Gastrocnemius medialis (tissue), 4 donors: Measurements from ENCODE around the gene TSACC. TPM values are rescaled to one million over a fixed set of nuclear protein-coding genes. Genes with fewer than 3 reads are reported as not detected.

Experiments used
- ATAC-seq, 2 donors: fragments of 150-250 bp; one replicate each; pipeline ENCODE4 v1.9.1; 2016
- DNase-seq, 2 donors: peaks; one replicate each; pipeline ENCODE4 v3.0.0-alpha.2; 2019
- H3K27ac ChIP-seq, 4 donors: fragments of 200-600 bp; sonication (generic); 1 replicate in 1 of 4; 2 replicates in 3 of 4; pipeline ENCODE4 v1.5.1; 2016 to 2018; ENCODE audit warnings: mild to moderate bottlenecking in 2 of 4, moderate library complexity in 1 of 4
- H3K27me3 ChIP-seq, 3 donors: fragments of 200-600 bp; sonication (generic) in 2 of 3; 1 replicate in 1 of 3; 2 replicates in 2 of 3; pipeline versions ENCODE4 v1.5.1 to v1.6.0; 2016 to 2019; ENCODE audit warnings: mild to moderate bottlenecking in 1 of 3, moderate library complexity in 1 of 3
- H3K36me3 ChIP-seq, 2 donors: fragments of 200-600 bp; sonication (generic) in 1 of 2; one replicate each; pipeline ENCODE4 v1.5.1; 2017 to 2018
- H3K4me1 ChIP-seq, 2 donors: fragments of 200-600 bp; sonication (generic) in 1 of 2; one replicate each; pipeline ENCODE4 v1.5.1; 2016 to 2017; ENCODE audit warnings: mild to moderate bottlenecking in 2 of 2
- H3K4me3 ChIP-seq, 4 donors: fragments of 200-600 bp; sonication (generic) in 3 of 4; 1 replicate in 1 of 4; 2 replicates in 3 of 4; pipeline ENCODE4 v1.5.1; 2016 to 2019; ENCODE audit warnings: mild to moderate bottlenecking in 2 of 4
- H3K9me3 ChIP-seq, 3 donors: fragments of 200-600 bp; sonication (generic) in 2 of 3; 1 replicate in 1 of 3; 2 replicates in 2 of 3; pipeline ENCODE4 v1.5.1; 2016 to 2019
- POLR2A ChIP-seq, 2 donors: fragments of 450-650 bp; IDR thresholded peaks; one replicate each; pipeline ENCODE4 v1.6.1; 2017; ENCODE audit warnings: antibody characterized with exemption in 2 of 2, mild to moderate bottlenecking in 2 of 2, moderate library complexity in 2 of 2
- in situ Hi-C, 4 donors: fragments of 200-750 bp; cut with MboI; loops; one replicate each; pipeline versions ENCODE4 v1.15.0 to v1.8.0; 2017; ENCODE audit warnings: low sequenced_read_pairs in 4 of 4
- intact Hi-C: fragments of 100-400 bp; cut with DNase I; formaldehyde crosslinking; loops from one replicate; pipeline ENCODE4 v1.15.1; 2023; ENCODE audit warnings: low total_unique reads
- total RNA-seq, 4 donors: library from RNA; depleted of rRNA; stranded (reverse); fragments of >200 nt; gene quantifications; one replicate each; pipeline versions ENCODE4 v1.1.0 to v1.2.3, GENCODE V29; 2016
- TF ChIP-seq, protein P1 (sequence below), 5 experiments: fragments of 450-650 bp in 3 of 5; fragments of 200-600 bp in 2 of 5; sonication (generic) in 2 of 5; IDR thresholded peaks in 4 of 5; conservative IDR thresholded peaks in 1 of 5; 1 replicate in 4 of 5; 2 replicates in 1 of 5; pipeline ENCODE4 v1.5.1; 2016 to 2019; ENCODE audit warnings: antibody characterized with exemption in 5 of 5, mild to moderate bottlenecking in 3 of 5, moderate library complexity in 3 of 5

Gene TSACC
- total RNA-seq, 4 donors from 2014 or later, result not detected

GRCh38 chr1:156382561-156382960 is 44.2 kb downstream of the TSACC start:
- ATAC-seq (no peak), DNase-seq (no peak)
- Histone ChIP-seq H3K4me3 (no peak overlapping the region), H3K9me3 (no peaks in the 10 kb centered on the region), H3K27me3 (peaks cover 0 to 6% (median 0%) of the 10 kb centered on the region in 3 donors), H3K27ac (no peak overlapping the region), H3K36me3 (no peaks in the 10 kb centered on the region), H3K4me1 (no peaks in the 10 kb centered on the region)
- intact Hi-C loops, result loop anchor here (10.0 kb wide), 1 partner anchor 162 kb away; no protein-coding TSS in a partner anchor
- in situ Hi-C loops, result loop anchor here (10.0 kb wide), 2 partner anchors 222 to 232 kb away; partner anchors contain the start of genes GPATCH4 (in 3 of the 4) and HAPLN2 (in 1 of the 4)
- TF ChIP-seq POLR2A (IDR thresholded peaks at IDR 0.05), result no peak
- TF ChIP-seq, protein P1, sequence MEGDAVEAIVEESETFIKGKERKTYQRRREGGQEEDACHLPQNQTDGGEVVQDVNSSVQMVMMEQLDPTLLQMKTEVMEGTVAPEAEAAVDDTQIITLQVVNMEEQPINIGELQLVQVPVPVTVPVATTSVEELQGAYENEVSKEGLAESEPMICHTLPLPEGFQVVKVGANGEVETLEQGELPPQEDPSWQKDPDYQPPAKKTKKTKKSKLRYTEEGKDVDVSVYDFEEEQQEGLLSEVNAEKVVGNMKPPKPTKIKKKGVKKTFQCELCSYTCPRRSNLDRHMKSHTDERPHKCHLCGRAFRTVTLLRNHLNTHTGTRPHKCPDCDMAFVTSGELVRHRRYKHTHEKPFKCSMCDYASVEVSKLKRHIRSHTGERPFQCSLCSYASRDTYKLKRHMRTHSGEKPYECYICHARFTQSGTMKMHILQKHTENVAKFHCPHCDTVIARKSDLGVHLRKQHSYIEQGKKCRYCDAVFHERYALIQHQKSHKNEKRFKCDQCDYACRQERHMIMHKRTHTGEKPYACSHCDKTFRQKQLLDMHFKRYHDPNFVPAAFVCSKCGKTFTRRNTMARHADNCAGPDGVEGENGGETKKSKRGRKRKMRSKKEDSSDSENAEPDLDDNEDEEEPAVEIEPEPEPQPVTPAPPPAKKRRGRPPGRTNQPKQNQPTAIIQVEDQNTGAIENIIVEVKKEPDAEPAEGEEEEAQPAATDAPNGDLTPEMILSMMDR (IDR thresholded peaks at IDR 0.05 in 4 of 5, conservative IDR thresholded peaks at IDR 0.05 in 1 of 5), result no peak

DNA sequence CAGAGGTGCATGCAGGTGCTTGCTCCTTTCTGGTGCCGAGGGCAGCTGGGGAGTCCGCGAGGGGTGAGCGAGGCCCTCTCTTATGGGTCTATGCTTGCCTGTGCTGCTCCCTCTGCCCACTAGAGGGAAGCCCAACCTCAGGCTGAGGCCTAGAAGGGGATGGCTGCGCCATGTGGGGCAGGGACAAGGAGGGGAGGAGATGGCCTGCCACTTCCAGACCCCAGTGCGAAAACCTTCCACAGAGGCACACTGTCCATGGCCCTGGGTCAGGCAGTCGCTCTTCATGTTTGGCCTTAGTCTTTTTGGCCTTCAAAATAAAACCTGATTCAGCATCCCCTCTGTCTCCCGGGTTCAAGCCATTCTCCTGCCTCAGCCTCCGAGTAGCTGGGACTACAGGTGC is 44.7 kb downstream of the TSACC start:
- peak in 1 of 2 donors; percentile 69 for ATAC-seq
- Histone ChIP-seq H3K27me3 (peaks cover 4 to 10% (median 4%) of the 10 kb centered on the region in 3 donors), H3K36me3 (no peaks in the 10 kb centered on the region), H3K4me1 (no peaks in the 10 kb centered on the region), H3K4me3 (no peak overlapping the region), H3K27ac (no peak overlapping the region), H3K9me3 (no peaks in the 10 kb centered on the region)
- TF ChIP-seq, protein P1 (IDR thresholded peaks at IDR 0.05 in 4 of 5, conservative IDR thresholded peaks at IDR 0.05 in 1 of 5), result peak; percentile 43 to 71 (median 64)
- TF ChIP-seq POLR2A (IDR thresholded peaks at IDR 0.05), result no peak
- in situ Hi-C loops (loop anchor here (10.0 kb wide), 2 partner anchors 222 to 232 kb away; partner anchors contain the start of genes GPATCH4 (in 3 of the 4) and HAPLN2 (in 1 of the 4)), intact Hi-C loops (loop anchor here (10.0 kb wide), 1 partner anchor 162 kb away; no protein-coding TSS in a partner anchor)
- peak in 1 of 2 donors; percentile 35 for DNase-seq

DNA sequence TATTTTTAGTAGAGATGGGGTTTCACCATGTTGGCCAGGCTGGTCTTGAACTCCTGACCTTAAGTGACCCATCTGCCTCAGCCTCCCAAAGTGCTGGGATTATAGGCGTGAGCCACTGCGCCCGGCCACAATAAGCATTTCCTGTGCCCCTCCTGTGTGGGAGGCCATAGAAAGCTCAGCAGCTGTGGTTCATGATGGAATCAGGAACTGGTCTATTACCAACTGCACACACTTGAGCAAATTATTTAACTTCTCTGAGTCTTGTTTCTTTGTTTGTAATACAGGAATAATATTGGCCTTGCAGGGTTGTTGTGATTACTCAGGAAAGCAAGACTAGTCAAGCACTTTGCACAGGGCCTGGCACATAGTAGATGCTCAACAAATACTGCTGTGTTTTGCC is 45.7 kb downstream of the TSACC start:
- no peak overlapping the region for H3K27ac ChIP-seq
- ATAC-seq, result no peak
- H3K4me3 ChIP-seq, result no peak overlapping the region
- H3K9me3 ChIP-seq, result no peaks in the 10 kb centered on the region
- no peaks in the 10 kb centered on the region for H3K4me1 ChIP-seq
- H3K36me3 ChIP-seq, result no peaks in the 10 kb centered on the region
- TF ChIP-seq, protein P1 (IDR thresholded peaks at IDR 0.05 in 4 of 5, conservative IDR thresholded peaks at IDR 0.05 in 1 of 5), result no peak
- no peak for TF ChIP-seq POLR2A (IDR thresholded peaks at IDR 0.05)
- H3K27me3 ChIP-seq, result peaks cover 11 to 18% (median 11%) of the 10 kb centered on the region in 3 donors
- intact Hi-C loops, result loop anchor here (10.0 kb wide), 1 partner anchor 161 kb away; no protein-coding TSS in a partner anchor
- no peak for DNase-seq
- in situ Hi-C loops, result loop anchor here (10.0 kb wide), 2 partner anchors 221 to 231 kb away; partner anchors contain the start of genes GPATCH4 (in 3 of the 4) and HAPLN2 (in 1 of the 4)

DNA sequence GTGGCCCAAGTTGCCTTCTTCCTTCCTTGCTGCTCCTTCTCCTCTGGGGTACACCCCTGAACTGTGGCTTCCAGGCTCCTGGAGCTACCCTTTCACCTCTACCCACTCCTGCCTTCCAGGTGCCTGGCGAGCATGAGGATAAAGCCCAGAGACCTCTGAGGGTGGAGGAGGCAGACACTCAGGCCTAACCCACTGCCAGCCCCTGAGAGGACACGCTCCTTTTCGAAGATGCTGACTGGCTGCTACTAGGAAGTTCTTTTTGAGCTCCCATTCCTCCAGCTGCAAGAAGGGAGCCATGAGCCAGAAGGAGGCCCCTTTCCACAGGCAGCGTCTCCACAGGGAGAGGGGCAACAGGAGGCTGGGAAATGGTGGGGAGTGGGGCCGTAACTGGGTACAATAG is 46.3 kb downstream of the TSACC start:
- Histone ChIP-seq H3K9me3 (no peaks in the 10 kb centered on the region), H3K36me3 (no peaks in the 10 kb centered on the region), H3K4me3 (no peak overlapping the region), H3K4me1 (no peaks in the 10 kb centered on the region), H3K27me3 (peaks cover 16 to 22% (median 17%) of the 10 kb centered on the region in 3 donors), H3K27ac (no peak overlapping the region)
- in situ Hi-C loops, result loop anchor here (5.0 to 10.0 kb wide), 4 partner anchors 48 to 230 kb away; partner anchors contain the start of genes GPATCH4 (in 3 of the 4) and HAPLN2 (in 1 of the 4)
- TF ChIP-seq, protein P1 (IDR thresholded peaks at IDR 0.05 in 4 of 5, conservative IDR thresholded peaks at IDR 0.05 in 1 of 5), result no peak
- no peak for TF ChIP-seq POLR2A (IDR thresholded peaks at IDR 0.05)
- intact Hi-C loops, result loop anchor here (1.0 to 10.0 kb wide), 3 partner anchors 61 to 224 kb away; no protein-coding TSS in a partner anchor
- ATAC-seq (no peak), DNase-seq (no peak)
